Sigmoid colon (tissue), 7 donors: Measurements from ENCODE around the gene OXTR. TPM values are rescaled to one million over a fixed set of nuclear protein-coding genes. Genes with fewer than 3 reads are reported as not detected.

ENCODE experiments used
- DNase-seq: peaks from one replicate; pipeline ENCODE4 v3.0.0-alpha.2; 2019
- H3K27ac ChIP-seq, 4 donors: fragments of 200-600 bp; sonication (generic); one replicate each; pipeline ENCODE4 v1.5.1; 2016 to 2019; ENCODE audit warnings: mild to moderate bottlenecking in 1 of 4
- H3K27me3 ChIP-seq, 3 donors: fragments of 200-600 bp; sonication (generic); one replicate each; pipeline ENCODE4 v1.5.1; 2019; ENCODE audit warnings: mild to moderate bottlenecking in 1 of 3
- H3K36me3 ChIP-seq, 4 donors: fragments of 200-600 bp; sonication (generic); one replicate each; pipeline ENCODE4 v1.5.1; 2016 to 2019
- H3K4me1 ChIP-seq, 4 donors: fragments of 200-600 bp; sonication (generic); one replicate each; pipeline ENCODE4 v1.5.1; 2017 to 2019
- H3K4me3 ChIP-seq, 4 donors: fragments of 200-600 bp; sonication (generic); one replicate each; pipeline ENCODE4 v1.5.1; 2017 to 2019; ENCODE audit warnings: mild to moderate bottlenecking in 2 of 4, moderate library complexity in 1 of 4
- H3K9me3 ChIP-seq, 4 donors: fragments of 200-600 bp in 3 of 4; sonication (generic) in 3 of 4; one replicate each; pipeline versions ENCODE4 v1.5.1 to v1.6.1; 2013 to 2019
- EP300 ChIP-seq, 4 donors: sonication (generic); formaldehyde crosslinking; IDR thresholded peaks; one replicate each; pipeline ENCODE4 v1.6.1; 2017; ENCODE audit warnings: antibody characterized with exemption in 4 of 4
- POLR2A ChIP-seq, 2 donors: fragments of 450-650 bp; IDR thresholded peaks; one replicate each; pipeline ENCODE4 v1.6.1; 2016; ENCODE audit warnings: antibody characterized with exemption in 2 of 2, mild to moderate bottlenecking in 2 of 2, moderate library complexity in 2 of 2
- POLR2AphosphoS5 ChIP-seq, 4 donors: sonication (generic); formaldehyde crosslinking; IDR thresholded peaks; one replicate each; pipeline ENCODE4 v1.6.1; 2017; ENCODE audit warnings: antibody characterized with exemption in 4 of 4
- WGBS, 2 donors: extraction: QIAGEN DNeasy Blood & Tissue Kit; methylation state at CpG; one replicate each; pipeline ENCODE4 v1.1.7; 2013; 5-methylcytosine and 5-hydroxymethylcytosine counted together
- intact Hi-C: fragments of 100-400 bp; cut with DNase I; formaldehyde crosslinking; loops from one replicate; pipeline ENCODE4 v1.15.1; 2023
- polyA plus RNA-seq, 3 donors: library from polyadenylated mRNA; stranded (reverse); fragments of 200-250 nt; gene quantifications; one replicate each; pipeline ENCODE4 v1.2.3, GENCODE V29; 2013
- total RNA-seq, 4 donors: library from RNA; depleted of rRNA; stranded (reverse); fragments of >200 nt; gene quantifications; one replicate each; pipeline ENCODE4 v1.1.0, GENCODE V29; 2016
- TF ChIP-seq, protein P1 (sequence below), 4 experiments: fragments of 450-650 bp in 3 of 4; fragments of 200-600 bp in 1 of 4; IDR thresholded peaks; one replicate each; pipeline ENCODE4 v1.5.1; 2016 to 2019; ENCODE audit warnings: antibody characterized with exemption in 4 of 4, mild to moderate bottlenecking in 3 of 4, moderate library complexity in 2 of 4
- donor health status: healthy with polysubstance abuse.
- donor health status: Bipolar disorder and iron deficiency.
- donor health status: healthy.

OXTR gene
- total and polyA plus RNA-seq, 7 donors: under 0.01 to 0.55 (median 0.29) TPM; not detected in 1

DNA sequence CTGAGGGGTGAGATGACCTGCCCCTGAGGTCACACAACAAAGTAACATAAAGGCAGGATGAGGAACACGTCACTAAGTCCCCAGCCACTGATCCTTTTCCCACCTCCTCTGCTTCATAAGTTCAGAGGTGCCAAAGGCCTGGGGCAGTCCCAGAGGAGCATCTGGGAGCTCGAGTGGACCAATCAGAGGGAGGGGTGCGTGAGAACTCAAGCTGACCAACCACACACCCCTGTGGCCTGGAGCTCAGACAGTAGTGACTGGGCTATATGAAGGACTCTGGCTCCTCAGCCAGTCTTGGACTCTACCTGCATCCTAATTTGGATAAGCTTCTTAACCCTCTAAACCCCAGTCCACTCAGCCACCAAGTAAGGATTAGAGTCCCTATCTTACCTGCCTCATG is 63.8 kb downstream of the OXTR start:
- Histone ChIP-seq H3K27ac (no peak overlapping the region), H3K9me3 (no peaks in the 10 kb centered on the region), H3K27me3 (no peaks in the 10 kb centered on the region), H3K4me3 (no peak overlapping the region), H3K36me3 (no peaks in the 10 kb centered on the region), H3K4me1 (no peaks in the 10 kb centered on the region)
- WGBS, 2 donors: 64 to 78% methylated on average over 3 of the region's 3 CpGs
- intact Hi-C loops: no loop called here
- no peak for DNase-seq
- TF ChIP-seq POLR2AphosphoS5 (IDR thresholded peaks at IDR 0.05): no peak
- TF ChIP-seq EP300 (IDR thresholded peaks at IDR 0.05): no peak
- no peak for TF ChIP-seq POLR2A (IDR thresholded peaks at IDR 0.05)
- TF ChIP-seq, protein P1, sequence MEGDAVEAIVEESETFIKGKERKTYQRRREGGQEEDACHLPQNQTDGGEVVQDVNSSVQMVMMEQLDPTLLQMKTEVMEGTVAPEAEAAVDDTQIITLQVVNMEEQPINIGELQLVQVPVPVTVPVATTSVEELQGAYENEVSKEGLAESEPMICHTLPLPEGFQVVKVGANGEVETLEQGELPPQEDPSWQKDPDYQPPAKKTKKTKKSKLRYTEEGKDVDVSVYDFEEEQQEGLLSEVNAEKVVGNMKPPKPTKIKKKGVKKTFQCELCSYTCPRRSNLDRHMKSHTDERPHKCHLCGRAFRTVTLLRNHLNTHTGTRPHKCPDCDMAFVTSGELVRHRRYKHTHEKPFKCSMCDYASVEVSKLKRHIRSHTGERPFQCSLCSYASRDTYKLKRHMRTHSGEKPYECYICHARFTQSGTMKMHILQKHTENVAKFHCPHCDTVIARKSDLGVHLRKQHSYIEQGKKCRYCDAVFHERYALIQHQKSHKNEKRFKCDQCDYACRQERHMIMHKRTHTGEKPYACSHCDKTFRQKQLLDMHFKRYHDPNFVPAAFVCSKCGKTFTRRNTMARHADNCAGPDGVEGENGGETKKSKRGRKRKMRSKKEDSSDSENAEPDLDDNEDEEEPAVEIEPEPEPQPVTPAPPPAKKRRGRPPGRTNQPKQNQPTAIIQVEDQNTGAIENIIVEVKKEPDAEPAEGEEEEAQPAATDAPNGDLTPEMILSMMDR (IDR thresholded peaks at IDR 0.05): no peak

DNA sequence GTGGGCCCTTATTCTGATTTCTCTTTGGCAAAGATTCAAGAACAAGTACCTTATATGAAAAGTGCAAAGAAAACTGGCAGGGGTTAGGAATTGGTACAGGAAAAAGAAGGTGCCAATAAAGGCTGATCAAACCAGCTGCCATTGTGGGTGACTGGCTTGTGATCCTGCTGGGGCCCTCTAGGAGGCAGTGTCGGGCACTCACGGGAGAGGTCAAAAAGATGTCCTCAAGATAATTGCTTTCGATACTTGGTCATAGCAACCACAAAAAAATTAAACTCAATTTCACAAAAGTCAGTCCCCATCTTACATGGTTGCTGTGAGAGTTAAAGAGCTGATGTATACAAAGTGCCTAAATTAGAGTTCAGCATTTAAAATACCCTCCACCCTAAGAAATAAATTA is 66.9 kb downstream of the OXTR start:
- TF ChIP-seq POLR2A (IDR thresholded peaks at IDR 0.05) (no peak), EP300 (IDR thresholded peaks at IDR 0.05) (no peak), POLR2AphosphoS5 (IDR thresholded peaks at IDR 0.05) (no peak)
- TF ChIP-seq, protein P1 (IDR thresholded peaks at IDR 0.05): no peak
- Histone ChIP-seq H3K27ac (no peak overlapping the region), H3K4me1 (no peaks in the 10 kb centered on the region), H3K36me3 (no peaks in the 10 kb centered on the region), H3K4me3 (no peak overlapping the region), H3K27me3 (no peaks in the 10 kb centered on the region), H3K9me3 (peaks cover 0 to 3% (median 0%) of the 10 kb centered on the region in 4 donors)
- WGBS, 2 donors: 33 to 45% methylated on average over 3 of the region's 3 CpGs
- DNase-seq: no peak
- intact Hi-C loops: no loop called here

Other genes with a start within 250 kb of the OXTR start
- gene SSUH2, start 124.8 kb downstream of the OXTR start, total RNA-seq: under 1 TPM in 2 of 4 donors, not detected in 2; 0.16 to 0.55 TPM
- gene SSUH2, start 124.8 kb downstream of the OXTR start, polyA plus RNA-seq: 1 to 10 TPM in 2 of 3 donors, under 1 TPM in 1; 0.95 to 4.4 (median 2.4) TPM
- gene CAV3, start 35.8 kb downstream of the OXTR start, total RNA-seq: not detected
- gene CAV3, start 35.8 kb downstream of the OXTR start, polyA plus RNA-seq: under 1 TPM in 2 of 3 donors, not detected in 1; 0.06 to 0.60 TPM
- gene RAD18, start 193.9 kb upstream of the OXTR start, total RNA-seq: 10 to 100 TPM in 1 of 4 donors, 1 to 10 TPM in 3; 6.4 to 25.8 (median 8.2) TPM
- gene RAD18, start 193.9 kb upstream of the OXTR start, polyA plus RNA-seq: 1 to 10 TPM; 3.5 to 5.8 (median 4.8) TPM